Stimulated activated CD8-positive, alpha-beta memory T cell treated with anti-CD3 and anti-CD28 coated beads, Interleukin-15, amount 100 ng/mL, for 1 hour (primary cell): Measurements from ENCODE around the gene NUDT15.
A peak's percentile ranks its signal among the peaks of the same experiment; 100 is the strongest.
"Not testable (repeated sequence)": the region's sequence is repeated elsewhere in the genome, so short reads cannot be mapped to it uniquely, and the experiment has no call there.

ENCODE experiments used
- DNase-seq: peaks from one replicate; pipeline ENCODE4 v3.0.0-alpha.2; 2020; ENCODE audit warnings: low read depth

Gene NUDT15

GRCh38 chr13:48037346-48038173 is at the start of gene NUDT15:
NUDT15 (plus strand) TSS chr13:48037726; CDS start chr13:48037747, 21 bp downstream.
- peak; percentile 87 for DNase-seq

- no peak for DNase-seq
Measured at GRCh38 chr13:47990427-47990826, 47.1 kb upstream of the NUDT15 start.

- no peak for DNase-seq
Measured at GRCh38 chr13:47990920-47991466, 46.5 kb upstream of the NUDT15 start.

- DNase-seq, result no peak
Measured at GRCh38 chr13:47991859-47992258, 45.7 kb upstream of the NUDT15 start.

- DNase-seq, result no peak
Measured at GRCh38 chr13:47997384-47997783, 40.1 kb upstream of the NUDT15 start.

- no peak for DNase-seq
Measured at GRCh38 chr13:47999973-48000372, 37.6 kb upstream of the NUDT15 start.

- DNase-seq, result no peak
Measured at GRCh38 chr13:48000559-48001113, 36.9 kb upstream of the NUDT15 start.

GRCh38 chr13:48001114-48001881 is 36.2 kb upstream of the NUDT15 start, which contains the start of gene SUCLA2:
SUCLA2 (minus strand) TSS chr13:48001273; CDS start chr13:48001269, 4 bp downstream.
- peak; percentile 75 for DNase-seq

GRCh38 chr13:48001999-48002398 is 35.5 kb upstream of the NUDT15 start:
- DNase-seq, result not testable (repeated sequence)

GRCh38 chr13:48004201-48004600 is 33.3 kb upstream of the NUDT15 start:
- DNase-seq, result no peak

- no peak for DNase-seq
Measured at GRCh38 chr13:48006396-48006795, 31.1 kb upstream of the NUDT15 start.

- no peak for DNase-seq
Measured at GRCh38 chr13:48009284-48009683, 28.2 kb upstream of the NUDT15 start.

GRCh38 chr13:48010698-48011097 is 26.8 kb upstream of the NUDT15 start:
- no peak for DNase-seq

- DNase-seq, result no peak
Measured at GRCh38 chr13:48012668-48013067, 24.9 kb upstream of the NUDT15 start.

GRCh38 chr13:48014359-48014758 is 23.2 kb upstream of the NUDT15 start:
- DNase-seq, result no peak

- DNase-seq, result no peak
Measured at GRCh38 chr13:48018637-48019036, 18.9 kb upstream of the NUDT15 start.

- no peak for DNase-seq
Measured at GRCh38 chr13:48019796-48020195, 17.7 kb upstream of the NUDT15 start.

GRCh38 chr13:48028066-48028465 is 9.5 kb upstream of the NUDT15 start:
- DNase-seq, result no peak

- DNase-seq, result no peak
Measured at GRCh38 chr13:48029859-48030258, 7.7 kb upstream of the NUDT15 start.

- no peak for DNase-seq
Measured at GRCh38 chr13:48038761-48039160, 1.2 kb downstream of the NUDT15 start.

- DNase-seq, result no peak
Measured at GRCh38 chr13:48040049-48040448, 2.5 kb downstream of the NUDT15 start.

GRCh38 chr13:48040896-48041295 is 3.4 kb downstream of the NUDT15 start:
- DNase-seq, result no peak
